Breast epithelium (tissue), 3 donors: Measurements from ENCODE around the gene CDH2.

Source experiments
- CTCF ChIP-seq, 3 donors: fragments of 450-650 bp; IDR thresholded peaks; one replicate each; pipeline ENCODE4 v1.5.1; 2016 to 2017; ENCODE audit warnings: antibody characterized with exemption in 3 of 3, mild to moderate bottlenecking in 3 of 3, moderate library complexity in 3 of 3
- POLR2A ChIP-seq: fragments of 450-650 bp; IDR thresholded peaks from one replicate; pipeline ENCODE4 v1.6.1; 2016; ENCODE audit warnings: antibody characterized with exemption, mild to moderate bottlenecking, moderate library complexity

- TF ChIP-seq CTCF (IDR thresholded peaks at IDR 0.05) (no peak), POLR2A (no peak)
Measured at GRCh38 chr18:28041366-28041765, 135.6 kb downstream of the CDH2 start.
